ENCODE measurements around the gene EOLA1. TPM values are rescaled to one million over a fixed set of nuclear protein-coding genes. Genes with fewer than 3 reads are reported as not detected.

Gene EOLA1
- 10 to 100 TPM; 10.6 to 12.0 TPM for total RNA-seq
- polyA plus RNA-seq (ENCODE audit: insufficient read depth, low read depth, low replicate concordance) = 13.4 TPM
- long read RNA-seq, donor 1, partial matches to known transcripts = 0 of 1 reads
- long read RNA-seq, donor 1, other reads (novel, unspliced or antisense) = 0 of 1 reads
- long read RNA-seq, donor 2, partial matches to known transcripts = 0 of 3 reads
- long read RNA-seq, donor 2, other reads (novel, unspliced or antisense) = 0 of 3 reads

DNA sequence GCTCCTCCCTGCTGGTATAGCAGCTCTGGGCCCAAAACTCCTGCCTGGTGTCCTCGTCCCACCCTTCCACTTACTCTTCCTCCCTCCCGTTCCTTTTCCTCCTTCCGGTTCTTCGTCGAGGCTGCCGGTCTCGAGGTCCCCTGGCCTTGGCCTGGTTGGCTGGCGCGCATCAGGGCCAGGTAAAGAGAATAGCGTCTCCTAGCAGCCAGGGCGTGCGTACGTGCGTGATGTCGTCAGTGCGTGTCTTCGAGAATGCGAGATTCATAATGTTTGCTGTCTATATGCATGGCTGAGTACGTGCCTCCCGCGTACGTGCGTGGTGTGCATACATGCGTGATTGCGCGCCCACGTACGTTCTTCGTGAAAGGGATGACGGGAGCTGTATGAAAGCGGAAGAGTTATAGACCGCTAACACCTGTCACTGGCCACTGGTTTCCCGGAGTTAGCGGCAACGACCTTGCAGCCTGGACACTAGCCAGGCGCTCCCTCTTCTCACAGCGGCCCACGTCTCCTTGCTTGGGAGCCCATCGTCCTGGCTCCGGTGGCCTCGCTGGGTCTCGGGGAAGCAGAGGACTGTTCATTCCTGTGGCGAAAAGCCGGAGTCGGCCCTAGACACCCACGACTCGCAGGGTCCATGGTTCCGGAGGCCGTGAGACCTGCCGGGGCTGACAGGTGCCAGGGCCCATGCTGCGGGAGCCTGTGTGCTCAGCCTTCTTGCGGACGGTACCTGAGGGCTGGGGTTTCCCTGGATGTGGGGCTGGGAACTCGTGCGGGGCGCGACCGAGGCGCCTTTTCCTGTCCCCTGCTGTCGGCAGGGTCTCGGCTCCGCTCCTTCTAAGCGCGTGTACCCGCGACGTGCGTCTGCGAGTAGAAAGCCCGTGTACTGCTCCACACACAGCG lies at the start of gene EOLA1:
Gene EOLA1 (plus strand): TSS at position 392 of the 900 bp plus-strand sequence. CDS start 4,619 bp downstream, outside the sequence.
- peak within 1 kb of the TSS; percentile 86 to 88 for H3K27ac ChIP-seq
- intact Hi-C loops (cut with DNase I; ENCODE audit: low total_unique reads) = no loop called here
- peak within 1 kb of the TSS; percentile 54 to 65 for H3K4me3 ChIP-seq
- H3K9me3 ChIP-seq = no peaks in the 10 kb centered on the region
- peaks cover 3% of the 10 kb centered on the region for H3K4me1 ChIP-seq
- WGBS, 2 donors = 0 to 1% methylated on average over 17 to 36 of the region's 71 CpGs
- H3K27me3 ChIP-seq = no peaks in the 10 kb centered on the region
- TF ChIP-seq, protein P1, sequence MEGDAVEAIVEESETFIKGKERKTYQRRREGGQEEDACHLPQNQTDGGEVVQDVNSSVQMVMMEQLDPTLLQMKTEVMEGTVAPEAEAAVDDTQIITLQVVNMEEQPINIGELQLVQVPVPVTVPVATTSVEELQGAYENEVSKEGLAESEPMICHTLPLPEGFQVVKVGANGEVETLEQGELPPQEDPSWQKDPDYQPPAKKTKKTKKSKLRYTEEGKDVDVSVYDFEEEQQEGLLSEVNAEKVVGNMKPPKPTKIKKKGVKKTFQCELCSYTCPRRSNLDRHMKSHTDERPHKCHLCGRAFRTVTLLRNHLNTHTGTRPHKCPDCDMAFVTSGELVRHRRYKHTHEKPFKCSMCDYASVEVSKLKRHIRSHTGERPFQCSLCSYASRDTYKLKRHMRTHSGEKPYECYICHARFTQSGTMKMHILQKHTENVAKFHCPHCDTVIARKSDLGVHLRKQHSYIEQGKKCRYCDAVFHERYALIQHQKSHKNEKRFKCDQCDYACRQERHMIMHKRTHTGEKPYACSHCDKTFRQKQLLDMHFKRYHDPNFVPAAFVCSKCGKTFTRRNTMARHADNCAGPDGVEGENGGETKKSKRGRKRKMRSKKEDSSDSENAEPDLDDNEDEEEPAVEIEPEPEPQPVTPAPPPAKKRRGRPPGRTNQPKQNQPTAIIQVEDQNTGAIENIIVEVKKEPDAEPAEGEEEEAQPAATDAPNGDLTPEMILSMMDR (IDR thresholded peaks at IDR 0.05) = no peak
- TF ChIP-seq POLR2A (IDR thresholded peaks at IDR 0.05) = no peak
- no peaks in the 10 kb centered on the region for H3K36me3 ChIP-seq (ENCODE audit: low read depth, missing control alignments)
- peak; percentile 94 for DNase-seq

DNA sequence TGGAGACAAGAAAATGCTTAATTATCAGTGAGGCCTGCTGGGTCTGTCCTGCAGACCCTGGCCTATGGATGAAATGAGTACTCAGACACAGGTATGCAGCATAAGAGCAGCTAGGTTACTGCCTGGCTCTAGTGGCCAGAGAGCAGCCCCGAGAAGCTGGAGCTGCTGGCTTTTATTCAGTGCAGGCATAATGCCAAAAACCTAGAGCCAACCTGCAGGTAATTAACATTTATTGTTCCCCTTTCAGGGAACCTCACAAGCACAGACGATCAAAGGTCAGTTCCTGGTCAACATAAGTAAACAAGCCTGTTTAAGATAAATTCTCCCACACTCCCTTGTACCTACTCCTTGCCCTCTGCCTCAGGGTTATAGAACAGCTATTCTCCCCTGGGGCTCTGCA lies 49.0 kb upstream of the EOLA1 start:
- DNase-seq = no peak
- Histone ChIP-seq H3K27ac (no peak overlapping the region), H3K4me3 (no peak overlapping the region), H3K4me1 (no peaks in the 10 kb centered on the region), H3K9me3 (no peaks in the 10 kb centered on the region), H3K27me3 (no peaks in the 10 kb centered on the region), H3K36me3 (ENCODE audit: low read depth, missing control alignments) (no peaks in the 10 kb centered on the region)
- 22 to 40% methylated on average over 1 of the region's 2 CpGs for WGBS, 2 donors
- intact Hi-C loops (cut with DNase I; ENCODE audit: low total_unique reads) = no loop called here
- no peak for TF ChIP-seq POLR2A (IDR thresholded peaks at IDR 0.05)
- TF ChIP-seq, protein P1 (IDR thresholded peaks at IDR 0.05) = no peak

DNA sequence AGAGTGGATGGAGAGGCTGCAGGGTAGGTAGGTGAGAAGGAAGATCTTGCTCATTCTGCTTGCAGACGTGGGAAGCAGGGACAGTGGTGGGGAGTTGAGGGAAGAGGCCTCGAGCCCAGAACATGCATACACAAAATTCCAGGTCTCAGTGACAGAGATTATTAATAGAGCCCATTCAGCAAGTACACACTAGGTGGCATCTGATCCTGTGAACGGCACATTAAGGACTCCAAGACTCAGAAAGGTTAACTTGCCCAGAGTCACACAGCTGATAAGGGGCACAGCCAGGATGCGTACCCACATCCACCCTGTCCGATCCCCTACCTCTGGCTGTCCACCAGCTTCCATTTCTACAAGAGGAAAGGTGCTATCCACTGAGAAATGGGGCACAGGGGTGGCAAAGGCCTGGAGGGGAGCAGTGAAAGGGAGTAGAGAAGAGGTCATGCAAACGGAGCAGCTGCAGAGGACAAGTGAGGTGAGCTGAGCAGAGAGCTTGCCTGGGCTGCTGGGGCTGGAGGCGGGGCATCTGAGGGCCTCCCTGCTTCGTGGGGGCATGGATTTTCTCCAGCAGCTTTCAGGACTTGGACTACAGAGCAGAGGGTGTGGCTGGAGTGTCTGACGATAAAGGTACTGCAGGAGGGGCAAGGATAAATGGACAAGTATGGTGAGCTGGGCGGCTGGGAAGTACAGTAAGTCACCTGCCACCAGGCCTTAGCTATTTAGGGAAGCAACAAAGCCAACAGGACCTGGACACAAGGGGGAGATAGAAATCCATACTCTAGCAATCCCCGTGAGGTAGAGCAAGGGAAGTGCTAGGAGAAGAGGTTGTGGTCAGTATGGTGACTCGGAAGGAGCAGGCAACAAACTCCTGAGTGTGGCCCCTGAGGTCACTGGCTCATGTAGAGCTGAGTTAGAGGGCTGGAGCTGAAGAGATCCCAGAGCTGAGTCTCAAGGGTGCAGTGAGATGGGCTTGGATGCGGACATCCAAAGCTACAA lies 46.9 kb upstream of the EOLA1 start:
- Histone ChIP-seq H3K9me3 (no peaks in the 10 kb centered on the region), H3K4me1 (no peaks in the 10 kb centered on the region), H3K27me3 (no peaks in the 10 kb centered on the region), H3K27ac (no peak overlapping the region), H3K36me3 (ENCODE audit: low read depth, missing control alignments) (no peaks in the 10 kb centered on the region), H3K4me3 (no peak overlapping the region)
- TF ChIP-seq POLR2A (IDR thresholded peaks at IDR 0.05) = no peak
- TF ChIP-seq, protein P1 (IDR thresholded peaks at IDR 0.05) = no peak
- 72 to 78% methylated on average over 8 to 13 of the region's 13 CpGs for WGBS, 2 donors
- DNase-seq = no peak
- intact Hi-C loops (cut with DNase I; ENCODE audit: low total_unique reads) = no loop called here

DNA sequence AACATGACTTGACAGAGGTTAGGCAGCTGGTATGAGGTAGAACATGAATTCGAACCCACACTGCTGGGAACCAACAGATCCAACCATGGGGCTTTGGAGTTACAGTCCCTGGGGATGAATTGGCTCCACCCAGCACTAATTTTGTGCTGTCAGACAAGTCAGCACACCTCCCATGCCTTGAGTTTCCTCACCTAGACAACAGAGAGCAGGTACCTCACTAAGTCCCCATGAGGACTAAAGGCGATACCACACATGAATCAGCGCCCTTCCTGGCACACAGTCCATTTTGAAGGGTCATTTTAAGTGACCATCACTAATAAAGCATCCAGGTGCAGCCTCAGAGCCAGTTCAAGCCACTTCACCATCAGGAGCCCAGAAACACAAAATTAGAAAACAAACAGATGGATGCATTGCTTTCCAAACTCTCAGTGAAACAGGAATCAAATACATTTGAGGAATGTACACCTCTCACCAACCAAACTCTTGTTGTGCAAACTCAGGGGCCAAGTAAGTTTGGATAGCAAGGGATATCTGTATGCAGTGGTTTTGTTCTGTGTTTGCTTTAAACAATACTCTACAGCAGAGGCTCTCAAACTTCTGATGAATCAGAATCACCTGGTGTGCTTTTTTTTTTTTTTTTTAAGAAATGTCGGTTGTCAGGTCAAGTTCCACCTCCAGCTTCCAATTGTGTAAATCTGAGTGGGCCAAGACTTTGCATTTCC lies 45.8 kb upstream of the EOLA1 start:
- Histone ChIP-seq H3K27me3 (no peaks in the 10 kb centered on the region), H3K4me3 (no peak overlapping the region), H3K4me1 (no peaks in the 10 kb centered on the region), H3K9me3 (no peaks in the 10 kb centered on the region), H3K36me3 (ENCODE audit: low read depth, missing control alignments) (no peaks in the 10 kb centered on the region), H3K27ac (no peak overlapping the region)
- DNase-seq = no peak
- no peak for TF ChIP-seq POLR2A (IDR thresholded peaks at IDR 0.05)
- TF ChIP-seq, protein P1 (IDR thresholded peaks at IDR 0.05) = no peak
- intact Hi-C loops (cut with DNase I; ENCODE audit: low total_unique reads) = no loop called here
- 89 to 93% methylated on average over 4 of the region's 4 CpGs for WGBS, 2 donors
